ENCODE data around the gene ECHDC1.

- no peak for TF ChIP-seq CTCF (IDR thresholded peaks at IDR 0.05)
- no peak for TF ChIP-seq POLR2A (IDR thresholded peaks at IDR 0.05)
These were observed 37.7 kb downstream of the ECHDC1 start for GRCh38 chr6:127305741-127306140.
